A549 treated with DMSO at 1 μM for 4 hours (cell line): Measurements from ENCODE around the gene C3orf85. TPM values are rescaled to one million over a fixed set of nuclear protein-coding genes. Genes with fewer than 3 reads are reported as not detected.

ENCODE experiments used
- total RNA-seq: library from RNA; stranded (reverse); fragments of 200-300 nt; extraction: Qiagen RNA extraction; gene quantifications from 5 replicates; pipeline ENCODE4 v1.2.3, GENCODE V29; 2022; ENCODE audit warnings: low read depth

C3orf85 gene
- total RNA-seq: not detected in 5 replicates

DNA sequence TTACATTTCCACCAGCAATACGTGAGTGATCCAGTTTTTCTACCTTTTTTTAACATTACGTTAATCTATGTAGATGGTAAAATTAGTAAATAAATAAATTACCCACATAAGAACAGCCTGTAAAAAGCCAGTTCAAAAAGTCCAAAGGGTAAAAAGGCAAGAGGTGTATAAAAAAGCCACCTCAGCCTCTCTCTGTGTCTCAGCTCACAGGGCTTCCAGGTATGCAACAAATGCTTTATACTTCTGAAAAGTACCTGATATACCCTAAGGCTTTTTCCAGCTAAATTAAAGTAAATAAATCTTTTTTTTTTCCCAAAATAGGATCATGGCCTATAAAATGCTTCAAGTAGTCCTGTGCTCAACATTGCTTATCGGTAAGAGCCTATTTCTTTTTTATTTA is at the start of gene C3orf85:
Gene C3orf85 (plus strand): TSS at position 197 of the 400 bp plus-strand sequence. CDS start 129 bp downstream, at position 326.

DNA sequence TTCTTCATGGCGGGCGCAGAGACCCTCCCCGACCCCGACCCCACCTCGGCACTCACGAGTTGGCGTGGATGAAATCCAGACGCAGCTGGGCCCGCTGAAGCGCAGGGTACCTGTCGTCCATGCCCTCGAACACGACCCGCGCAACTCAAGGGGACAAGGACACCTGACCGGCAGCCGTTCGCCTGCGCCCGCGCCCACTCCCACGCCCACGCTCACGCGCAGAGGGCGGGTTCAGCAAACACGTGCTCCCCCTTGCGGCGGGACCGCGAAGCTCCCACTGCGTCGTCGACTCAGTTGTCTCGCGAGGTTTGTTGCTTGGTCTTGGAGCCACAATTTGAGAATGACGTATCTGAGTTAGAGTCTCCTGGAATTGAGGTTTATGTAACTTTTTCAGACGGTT is 18.6 kb upstream of the C3orf85 start, which contains the start of gene MORC1:
Gene MORC1 (minus strand): TSS at position 196 of the 400 bp plus-strand sequence. CDS start 75 bp downstream, at position 121.

Other genes starting within 250 kb of the C3orf85 start
- gene GUCA1C, start 182.8 kb upstream of the C3orf85 start, total RNA-seq: not detected in 5 replicates
- gene MORC1, start 18.6 kb upstream of the C3orf85 start, total RNA-seq: not detected in 5 replicates
- not detected in 5 replicates for gene DPPA2, start 179.8 kb downstream of the C3orf85 start, total RNA-seq
- gene DPPA4, start 200.8 kb downstream of the C3orf85 start, total RNA-seq: not detected in 5 replicates